Measurements from ENCODE around the gene AMACR.

Gene AMACR

GRCh38 chr5:34007621-34008600 lies at the start of gene AMACR:
AMACR (minus strand) TSS chr5:34008050; CDS start chr5:34008019, 31 bp downstream.
- no peak for FAIRE-seq

GRCh38 chr5:34057569-34057968 lies 49.7 kb upstream of the AMACR start:
- FAIRE-seq = no peak

DNA sequence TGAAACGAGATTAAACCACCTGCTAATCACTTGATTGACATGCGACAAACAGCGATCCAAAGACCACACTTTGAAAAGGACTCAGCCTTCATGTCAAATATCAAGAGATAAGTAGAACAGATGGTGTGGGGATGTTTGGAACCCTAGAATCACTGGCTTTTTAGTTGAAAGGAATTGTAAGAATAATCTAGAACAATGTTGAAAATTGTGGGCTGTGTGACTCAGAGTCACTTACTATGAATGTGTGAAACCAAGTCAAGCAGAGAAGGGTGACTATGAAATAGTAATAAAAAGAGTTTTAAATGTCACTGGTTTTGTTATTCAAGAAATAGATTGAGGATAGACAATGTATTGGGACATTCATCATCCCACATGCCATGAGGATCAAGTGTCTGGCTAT lies 49.3 kb upstream of the AMACR start:
- no peak for FAIRE-seq

DNA sequence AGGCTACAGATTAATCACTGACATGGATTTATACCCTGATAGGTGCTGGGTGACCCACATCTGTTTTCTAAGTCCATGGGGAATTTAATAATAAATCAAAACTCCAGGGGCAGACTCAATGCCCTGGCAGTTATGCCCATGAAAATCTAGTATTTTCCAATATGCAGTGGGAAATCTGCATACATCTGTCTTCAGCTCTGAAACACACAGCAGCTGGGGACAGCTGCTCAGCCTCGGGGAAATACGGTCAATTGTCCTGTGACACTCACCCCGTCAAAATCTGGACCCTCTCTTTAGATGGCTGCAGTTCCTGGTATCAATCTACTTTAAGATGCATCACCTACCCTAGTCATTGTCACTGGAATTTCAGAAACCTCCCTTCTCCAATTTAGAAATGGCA lies 47.8 kb upstream of the AMACR start:
- FAIRE-seq = no peak

DNA sequence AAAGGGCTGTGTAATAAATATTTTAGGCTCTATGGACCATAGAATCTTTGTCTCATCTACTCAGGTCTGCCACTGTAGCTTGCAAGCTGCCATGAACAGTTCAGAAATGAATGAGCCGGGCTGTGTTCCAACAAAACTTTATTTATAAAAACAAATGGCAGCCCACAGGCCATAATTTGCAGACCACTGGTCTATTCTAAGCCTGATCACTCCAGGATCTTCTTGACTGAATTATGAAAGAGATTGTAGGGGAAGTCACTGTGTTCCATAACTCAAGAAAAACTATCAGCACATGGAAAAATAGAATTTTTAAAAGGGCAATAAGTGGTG lies 46.5 kb upstream of the AMACR start:
- no peak for FAIRE-seq

DNA sequence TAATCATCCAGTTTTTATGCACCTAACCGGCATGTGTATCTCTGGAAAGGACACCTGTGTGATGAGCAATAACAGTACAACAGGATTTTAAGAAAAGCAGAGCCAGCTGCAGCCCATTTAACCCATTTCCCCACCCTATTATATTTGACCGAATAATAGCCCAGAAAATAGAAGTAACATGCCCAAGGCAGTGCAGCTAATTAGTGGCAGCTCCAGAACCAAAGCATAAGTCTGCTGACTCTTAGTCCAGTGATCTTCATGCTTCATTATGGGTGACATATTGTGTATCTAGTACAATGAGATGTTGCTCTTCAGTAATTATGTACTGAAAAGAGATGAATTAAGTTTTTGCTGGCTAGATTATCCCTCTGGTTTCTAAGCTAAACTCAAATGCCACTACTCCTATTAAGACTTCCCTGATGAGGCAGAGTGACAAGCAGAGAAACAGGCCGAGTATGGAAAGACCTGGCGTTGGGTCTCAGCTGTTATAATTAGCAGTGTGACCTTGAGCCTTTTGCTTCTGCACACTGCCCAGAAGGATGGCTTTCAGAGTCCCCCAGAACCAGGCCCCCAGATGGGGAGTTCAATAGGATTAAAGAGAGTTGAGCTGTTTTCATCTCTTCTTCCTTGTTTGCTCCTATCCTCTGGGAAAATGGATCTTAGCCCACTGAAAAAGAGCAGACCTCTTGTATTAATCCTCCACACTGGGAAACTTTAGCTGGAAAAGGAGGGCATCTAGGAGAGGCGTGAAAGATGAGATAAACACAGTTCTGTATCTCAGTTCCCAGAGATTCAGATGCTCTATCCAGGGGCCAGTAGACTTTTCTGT lies 45.9 kb upstream of the AMACR start:
- no peak for FAIRE-seq

DNA sequence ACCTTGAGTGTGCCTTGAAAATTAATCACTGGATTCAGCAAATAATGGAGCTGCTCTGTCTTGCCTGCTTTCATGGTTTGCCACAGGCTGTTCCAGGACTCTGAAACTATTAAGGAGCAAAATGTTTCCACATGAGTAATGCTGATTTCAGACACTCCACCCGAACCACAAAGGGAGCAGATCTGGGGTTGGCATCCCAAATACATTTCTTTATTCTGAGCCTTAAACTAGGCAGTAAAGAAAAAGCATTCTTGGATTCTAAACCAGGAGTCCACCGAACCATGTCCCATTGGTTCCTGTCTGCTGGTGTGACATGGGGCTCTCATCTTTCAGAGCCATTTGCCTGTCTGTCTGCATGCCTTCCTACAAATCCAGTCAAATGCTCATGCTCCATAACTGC lies 45.3 kb upstream of the AMACR start:
- no peak for FAIRE-seq

- no peak for FAIRE-seq
These were observed 43.6 kb upstream of the AMACR start for GRCh38 chr5:34051374-34051980.

DNA sequence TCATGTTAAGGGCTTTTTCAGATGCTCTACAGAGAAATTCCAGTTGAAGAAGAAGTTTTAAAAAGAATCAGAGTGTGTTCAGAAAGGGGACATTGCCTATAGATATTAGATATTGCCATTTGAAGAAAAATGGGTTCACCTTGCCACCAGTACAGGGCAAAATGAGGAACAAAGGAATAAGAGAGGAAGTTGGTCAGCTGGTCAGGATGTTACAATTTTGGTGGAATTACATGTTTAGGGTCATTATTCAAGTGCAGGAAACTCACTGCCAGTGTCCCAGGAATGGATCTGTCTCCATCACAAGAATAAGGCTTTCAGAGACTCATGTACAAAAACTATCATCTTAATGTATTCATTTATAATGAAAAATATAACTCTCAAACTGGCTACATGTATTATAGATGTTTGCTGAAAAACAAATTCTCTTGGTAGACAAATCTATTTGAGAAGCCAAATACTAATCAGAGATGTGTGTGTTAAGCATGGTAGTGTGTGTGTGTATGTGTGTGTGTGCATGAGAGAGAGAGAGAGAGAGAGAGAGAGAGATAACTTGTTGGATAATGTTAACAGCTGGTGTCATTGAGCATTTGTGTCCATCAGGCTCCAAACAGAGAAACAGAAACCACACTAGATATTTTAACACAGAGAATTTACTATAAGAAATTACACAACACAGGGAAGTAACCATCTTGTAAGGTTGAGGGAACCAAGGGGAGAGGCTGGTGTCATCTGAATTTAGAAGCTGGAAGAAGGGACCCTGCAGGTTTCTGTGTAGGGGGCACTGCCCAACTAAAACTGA lies 40.1 kb upstream of the AMACR start:
- FAIRE-seq = no peak

DNA sequence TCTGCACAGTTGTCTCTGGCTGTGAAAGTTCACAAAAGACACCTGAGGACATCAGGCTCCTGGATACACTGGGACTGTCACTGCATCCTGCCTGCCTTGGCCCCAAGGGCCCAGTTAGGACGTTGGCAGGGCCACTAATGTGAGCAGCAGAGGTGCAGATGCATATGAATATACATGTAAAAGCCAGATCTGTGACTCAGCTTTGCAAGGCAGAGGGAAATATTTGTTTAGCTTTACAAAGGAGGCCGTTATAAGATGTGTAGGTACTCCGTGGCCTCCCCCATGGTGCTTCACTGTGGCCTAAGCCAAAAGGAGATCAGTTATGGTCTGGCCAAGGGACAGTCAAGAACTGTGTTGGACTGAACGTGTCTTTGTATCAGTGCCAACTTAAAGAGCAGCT lies 39.3 kb upstream of the AMACR start:
- FAIRE-seq = no peak

DNA sequence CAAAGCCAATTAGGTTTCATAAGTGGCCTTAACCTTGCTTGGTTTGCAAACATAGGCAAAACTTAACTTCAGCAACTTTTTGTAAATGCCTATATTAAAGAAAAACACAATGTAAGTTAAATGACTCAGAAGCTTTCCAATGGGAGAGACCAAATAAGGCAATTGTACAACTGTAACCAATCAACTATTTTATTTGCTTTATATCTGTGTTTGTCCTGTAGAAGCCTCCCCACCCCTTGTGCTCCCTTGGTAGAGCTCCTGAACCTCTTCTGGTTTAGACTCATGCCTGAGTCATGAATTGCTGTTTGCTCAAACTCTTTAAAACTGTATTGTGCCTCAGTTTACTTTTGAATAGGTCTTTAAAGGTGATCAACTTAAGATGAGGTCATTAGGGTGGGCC lies 38.1 kb upstream of the AMACR start:
- no peak for FAIRE-seq

- no peak for FAIRE-seq
These were observed 37.2 kb upstream of the AMACR start for GRCh38 chr5:34045023-34045422.

DNA sequence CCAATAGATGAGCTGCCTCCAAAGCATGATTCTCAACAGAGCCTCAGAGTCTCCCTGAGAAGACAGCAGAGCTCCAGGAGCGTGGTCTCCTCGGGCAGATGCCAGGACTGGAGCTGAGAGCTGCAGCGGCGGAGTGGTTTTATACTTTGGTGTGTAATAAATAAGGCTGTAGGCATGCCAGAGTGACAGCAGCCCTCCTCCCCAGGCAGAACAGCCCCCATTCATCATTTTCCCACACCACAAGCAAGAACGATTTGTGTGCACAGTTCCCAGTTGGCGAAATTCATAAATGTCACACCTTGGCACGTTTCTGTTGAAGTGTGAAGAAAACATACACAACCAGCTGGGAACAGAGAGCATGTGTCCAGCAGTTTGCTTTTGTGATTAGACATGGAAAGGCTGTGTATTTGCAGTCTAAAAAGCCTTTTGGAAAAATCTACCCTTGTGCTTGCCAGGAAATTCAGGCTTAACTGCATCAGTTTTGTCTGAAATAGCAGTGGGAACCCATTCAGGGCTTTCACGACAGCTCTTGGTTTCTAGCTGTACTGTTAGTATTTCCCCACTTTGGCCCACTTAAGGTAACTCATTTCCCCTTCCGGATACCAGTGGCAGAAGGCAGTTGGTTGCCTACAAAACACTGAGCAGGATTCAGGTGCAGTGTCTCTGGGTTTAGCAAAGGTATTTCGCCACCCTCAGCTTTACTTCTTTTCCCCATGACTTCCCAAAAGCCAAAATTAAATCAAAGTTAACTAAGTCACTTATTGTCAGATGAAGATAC lies 35.4 kb upstream of the AMACR start, which contains the start of gene C1QTNF3:
TSS of gene C1QTNF3 (minus strand) at position 115 of the 778 bp plus-strand sequence. CDS start at position 27, 88 bp downstream.
- FAIRE-seq = no peak

GRCh38 chr5:34042321-34042720 lies 34.5 kb upstream of the AMACR start:
- FAIRE-seq = no peak

GRCh38 chr5:34041247-34041972 lies 33.6 kb upstream of the AMACR start:
- FAIRE-seq = no peak

GRCh38 chr5:34040472-34040871 lies 32.6 kb upstream of the AMACR start:
- no peak for FAIRE-seq

- FAIRE-seq = no peak
These were observed 31.7 kb upstream of the AMACR start for GRCh38 chr5:34039398-34040157.

GRCh38 chr5:34038838-34039237 lies 31.0 kb upstream of the AMACR start:
- FAIRE-seq = no peak

DNA sequence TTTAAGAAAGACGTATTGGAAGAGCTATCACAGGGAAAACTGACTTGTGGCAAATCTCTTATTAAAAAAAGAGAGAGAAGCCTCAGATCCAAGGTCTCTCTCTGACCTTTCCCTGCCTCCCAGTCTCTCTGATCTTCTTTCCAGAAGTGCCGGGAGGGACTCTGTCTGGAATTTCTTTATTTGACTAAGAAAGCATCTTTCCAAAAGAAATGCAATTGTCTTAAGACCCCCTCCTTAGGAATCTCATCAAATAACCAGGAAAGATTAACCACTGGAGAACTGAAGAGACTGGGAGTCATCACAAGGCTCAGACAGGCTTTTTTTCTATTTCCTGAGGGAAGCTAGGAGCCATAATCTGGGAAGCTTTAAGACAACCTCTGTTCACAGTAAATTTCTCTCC lies 30.5 kb upstream of the AMACR start:
- FAIRE-seq = no peak

GRCh38 chr5:34037726-34038125 lies 29.9 kb upstream of the AMACR start:
- no peak for FAIRE-seq

Data from TTC549 (cell line).